Jurkat, Clone E6-1 (cell line): ENCODE data around the gene C1orf87. TPM values are rescaled to one million over a fixed set of nuclear protein-coding genes. Genes with fewer than 3 reads are reported as not detected.

Experiments
- DNase-seq: peaks from one replicate; pipeline ENCODE4 v3.0.0-alpha.2; 2011; ENCODE audit warnings: low read depth, low spot score
- H3K4me3 ChIP-seq: 2 replicates; pipeline ENCODE4 v1.5.1; 2011; ENCODE audit warnings: mild to moderate bottlenecking, low read length, control low read depth, moderate library complexity
- polyA plus RNA-seq: library from polyadenylated mRNA; unstranded; fragments of >200 nt; gene quantifications from one replicate; pipeline ENCODE4 v1.2.1, GENCODE V29; 2012; ENCODE audit warnings: missing spikeins; ENCODE audit not compliant: insufficient read length, insufficient read depth

Gene C1orf87
- not detected for polyA plus RNA-seq

GRCh38 chr1:60073605-60074278, at the start of gene C1orf87:
TSS of gene C1orf87 (minus strand) at chr1:60073770. CDS start at chr1:60072643, 1,127 bp downstream.
- H3K4me3 ChIP-seq, result no peak within 1 kb of the TSS
- DNase-seq, result no peak

- no peak for DNase-seq
- no peak overlapping the region for H3K4me3 ChIP-seq
Observed at GRCh38 chr1:60118085-60118484, 44.5 kb upstream of the C1orf87 start.

GRCh38 chr1:60114745-60115318, 41.3 kb upstream of the C1orf87 start:
- DNase-seq, result no peak
- no peak overlapping the region for H3K4me3 ChIP-seq

- DNase-seq, result no peak
- H3K4me3 ChIP-seq, result no peak overlapping the region
Observed at GRCh38 chr1:60113596-60113995, 40.0 kb upstream of the C1orf87 start.

- H3K4me3 ChIP-seq, result no peak overlapping the region
- no peak for DNase-seq
Observed at GRCh38 chr1:60113028-60113427, 39.5 kb upstream of the C1orf87 start.

DNA sequence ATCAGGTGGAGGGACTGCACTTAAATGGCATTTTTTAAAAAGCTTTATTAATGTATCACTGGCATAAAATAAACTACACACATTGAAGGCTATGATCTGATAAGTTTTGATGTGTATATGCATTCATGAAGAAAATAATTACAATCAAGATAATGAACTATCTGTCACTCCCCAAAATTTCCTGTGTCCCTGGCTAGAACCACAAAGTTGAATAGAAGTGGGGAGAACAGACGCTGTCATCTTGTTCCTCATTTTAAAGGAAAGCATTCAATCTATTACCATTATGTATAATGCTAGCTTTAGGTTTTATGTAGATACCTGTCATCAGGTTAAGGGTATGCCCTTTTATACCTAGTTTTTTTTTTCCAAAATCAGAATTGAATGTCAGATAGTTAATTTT, 38.1 kb upstream of the C1orf87 start:
- H3K4me3 ChIP-seq, result no peak overlapping the region
- no peak for DNase-seq

DNA sequence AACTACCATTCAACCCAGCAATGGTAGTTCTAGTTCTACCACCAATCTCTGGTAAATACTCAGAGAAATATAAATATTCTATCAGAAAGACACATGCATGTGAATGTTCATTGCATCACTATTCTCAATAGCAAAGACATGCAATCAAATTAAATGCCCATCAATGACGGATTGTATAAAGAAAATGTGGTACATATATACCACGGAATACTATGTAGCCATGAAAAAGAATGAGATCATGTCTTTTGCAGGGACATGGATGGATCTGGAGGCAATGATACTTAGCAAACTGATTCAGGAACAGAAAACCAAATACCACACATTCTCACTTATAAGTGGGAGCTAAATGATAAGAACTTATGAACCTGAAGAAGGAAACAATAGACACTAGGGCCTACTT, 37.5 kb upstream of the C1orf87 start:
- no peak for DNase-seq
- no peak overlapping the region for H3K4me3 ChIP-seq

GRCh38 chr1:60108196-60108595, 34.6 kb upstream of the C1orf87 start:
- no peak overlapping the region for H3K4me3 ChIP-seq
- DNase-seq, result no peak

DNA sequence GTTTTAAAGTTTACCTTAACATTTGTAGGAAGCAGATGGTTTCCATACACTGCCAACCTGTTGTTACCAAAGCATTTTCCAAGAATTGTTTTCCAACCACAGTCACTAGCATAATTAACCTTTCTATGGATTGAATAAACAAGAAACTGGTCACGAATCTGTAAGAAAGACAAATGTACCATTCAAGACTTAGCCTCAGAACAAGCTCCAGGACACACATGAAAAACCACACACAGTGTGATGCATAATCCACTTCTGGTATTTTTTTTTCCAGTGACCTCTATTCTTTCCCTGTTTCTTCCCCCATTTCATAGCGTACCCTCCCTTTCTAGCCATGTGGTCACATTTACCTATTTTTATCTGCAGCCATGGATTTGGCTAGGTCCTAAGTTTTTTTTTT, 29.6 kb upstream of the C1orf87 start:
- no peak for DNase-seq
- H3K4me3 ChIP-seq, result no peak overlapping the region

GRCh38 chr1:60102267-60103061, 28.9 kb upstream of the C1orf87 start:
- no peak overlapping the region for H3K4me3 ChIP-seq
- DNase-seq, result no peak

- H3K4me3 ChIP-seq, result no peak overlapping the region
- DNase-seq, result no peak
Observed at GRCh38 chr1:60101516-60101915, 27.9 kb upstream of the C1orf87 start.

DNA sequence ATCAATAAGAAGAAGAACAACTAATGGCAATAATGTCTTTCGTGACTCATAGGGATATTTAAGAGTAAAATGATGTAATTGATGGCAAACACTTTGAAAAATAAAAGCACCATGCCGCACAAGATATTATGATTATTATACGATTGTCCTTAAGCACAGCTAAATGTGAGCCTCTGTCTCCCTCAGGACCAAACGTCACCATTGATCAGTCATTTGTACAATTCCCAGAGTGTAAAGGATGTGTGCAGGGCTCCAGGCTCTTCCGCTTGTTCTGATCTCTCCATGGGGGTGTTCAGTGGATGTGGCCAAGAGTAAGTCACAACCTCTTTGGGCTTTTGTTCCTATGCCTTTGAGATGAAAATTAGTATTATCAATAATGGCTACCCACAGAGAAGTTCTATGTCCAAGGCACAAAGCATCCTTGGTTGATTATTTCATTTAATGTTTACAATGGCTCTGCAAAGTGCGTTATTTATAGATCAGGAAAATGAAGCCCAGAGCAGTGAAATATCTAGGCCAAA, 17.7 kb upstream of the C1orf87 start:
- no peak for DNase-seq
- no peak overlapping the region for H3K4me3 ChIP-seq

- no peak overlapping the region for H3K4me3 ChIP-seq
- no peak for DNase-seq
Observed at GRCh38 chr1:60090655-60091054, 17.1 kb upstream of the C1orf87 start.

- no peak for DNase-seq
- no peak overlapping the region for H3K4me3 ChIP-seq
Observed at GRCh38 chr1:60088620-60089155, 15.1 kb upstream of the C1orf87 start.

DNA sequence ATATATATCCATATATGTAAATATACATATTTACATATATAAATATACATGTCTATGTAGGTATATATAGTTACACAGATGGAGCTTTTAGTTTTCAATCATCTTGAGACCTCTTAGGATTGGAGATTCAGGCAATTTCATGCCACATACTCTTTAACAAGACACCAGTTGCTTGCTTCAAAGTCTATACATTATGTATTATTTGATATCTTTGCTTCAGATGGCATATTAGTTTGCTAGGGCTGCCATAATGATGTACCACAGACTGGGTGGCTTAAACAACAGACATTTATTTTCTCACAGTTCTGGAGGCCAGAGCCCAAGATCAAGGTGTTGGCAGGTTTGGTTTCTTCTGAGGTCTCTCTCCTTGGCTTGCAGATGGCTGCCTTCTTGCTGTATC, 14.1 kb upstream of the C1orf87 start:
- no peak overlapping the region for H3K4me3 ChIP-seq
- no peak for DNase-seq

DNA sequence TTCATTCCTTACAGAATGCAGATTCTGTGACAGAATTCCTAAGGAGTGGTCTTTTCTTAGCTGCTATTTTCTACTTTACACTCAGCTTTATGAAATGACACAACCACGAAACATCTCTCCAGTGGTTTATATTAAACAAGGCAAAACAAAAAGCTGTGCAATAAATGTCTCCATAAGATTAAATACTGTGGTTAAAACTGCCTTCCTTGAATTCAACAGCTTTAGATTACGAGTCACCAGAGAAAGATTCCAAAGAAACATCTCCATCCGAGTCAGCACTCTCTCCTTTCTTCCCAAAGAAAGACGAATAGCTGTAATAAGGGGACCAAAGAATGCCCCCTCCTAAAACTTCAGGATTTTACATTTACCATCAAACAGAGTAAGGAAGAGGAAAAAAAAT, 4.6 kb upstream of the C1orf87 start:
- no peak for DNase-seq
- no peak overlapping the region for H3K4me3 ChIP-seq

DNA sequence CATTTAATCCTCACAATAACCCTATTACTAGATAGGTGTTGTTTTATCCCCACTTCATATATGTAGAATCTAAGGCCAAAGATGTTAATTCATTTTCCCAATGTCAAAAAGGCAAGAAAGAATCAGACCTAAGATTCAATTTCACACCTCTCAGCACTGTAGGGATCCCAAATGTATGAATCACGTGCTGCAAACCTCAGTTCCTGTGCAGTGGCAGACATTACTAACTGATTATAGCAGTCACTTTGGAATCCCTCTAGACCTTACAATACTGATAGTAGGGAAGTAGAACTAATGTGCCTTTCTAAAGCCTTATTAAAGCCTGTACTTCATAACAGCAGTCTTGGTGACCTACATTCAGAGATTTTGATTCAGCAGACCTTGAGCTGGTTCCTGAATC, 2.3 kb downstream of the C1orf87 start:
- DNase-seq, result no peak
- H3K4me3 ChIP-seq, result no peak overlapping the region

- no peak overlapping the region for H3K4me3 ChIP-seq
- no peak for DNase-seq
Observed at GRCh38 chr1:60069691-60070090, 3.9 kb downstream of the C1orf87 start.

- DNase-seq, result no peak
- H3K4me3 ChIP-seq, result no peak overlapping the region
Observed at GRCh38 chr1:60068393-60069045, 5.1 kb downstream of the C1orf87 start.
